Measurements from ENCODE around the gene ANKRD10.

ANKRD10 gene

DNA sequence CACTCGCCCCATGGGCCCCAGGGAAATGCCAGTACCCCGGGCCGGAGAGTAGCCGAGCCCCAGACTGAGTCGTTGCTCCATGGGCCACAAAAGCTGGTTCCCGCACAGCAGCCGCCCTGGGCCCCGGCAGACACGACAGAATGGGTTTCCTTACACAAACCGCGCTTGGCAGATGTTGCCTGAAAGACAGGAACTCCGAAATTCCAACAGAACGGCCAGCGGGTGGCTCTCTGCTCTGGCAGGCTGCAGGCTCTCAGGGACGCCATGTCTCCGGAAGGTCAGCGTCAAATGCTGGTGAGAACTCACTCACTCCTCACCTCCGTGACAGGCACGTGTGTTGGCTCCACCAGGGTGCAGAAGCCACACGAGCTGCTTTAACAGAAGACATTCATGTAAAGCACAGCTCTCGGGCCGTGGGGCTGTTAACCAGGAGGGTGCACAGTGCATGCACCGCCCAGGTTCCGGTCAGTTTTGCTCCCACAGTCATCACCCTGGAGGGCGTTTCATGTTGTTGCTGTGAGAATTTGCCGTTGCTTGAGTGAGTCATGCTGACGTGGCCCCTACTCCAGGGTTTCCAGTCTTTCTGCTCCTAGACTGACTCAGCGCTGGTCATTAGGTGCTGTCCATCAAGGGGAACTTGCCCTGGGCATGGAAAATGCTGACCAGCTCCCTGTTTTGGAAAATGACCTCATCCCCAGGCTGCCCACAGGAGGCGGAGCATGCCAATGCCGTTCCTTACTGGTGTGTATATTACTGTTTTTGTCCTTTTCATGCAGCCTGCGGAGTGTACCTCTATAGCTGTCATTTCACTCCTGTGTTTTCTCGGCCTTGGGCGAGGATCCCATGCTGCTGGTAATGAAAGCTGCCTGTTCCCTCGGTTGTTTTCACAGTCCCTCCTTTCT lies 44.8 kb downstream of the ANKRD10 start:
- in situ Hi-C loops (cut with MboI; ENCODE audit: low sequenced_read_pairs) = no loop called here

GRCh38 chr13:110869231-110869804 lies 45.6 kb downstream of the ANKRD10 start:
- in situ Hi-C loops (cut with MboI; ENCODE audit: low sequenced_read_pairs) = no loop called here

- in situ Hi-C loops (cut with MboI; ENCODE audit: low sequenced_read_pairs) = no loop called here
Measured at GRCh38 chr13:110868720-110869119, 46.1 kb downstream of the ANKRD10 start.

DNA sequence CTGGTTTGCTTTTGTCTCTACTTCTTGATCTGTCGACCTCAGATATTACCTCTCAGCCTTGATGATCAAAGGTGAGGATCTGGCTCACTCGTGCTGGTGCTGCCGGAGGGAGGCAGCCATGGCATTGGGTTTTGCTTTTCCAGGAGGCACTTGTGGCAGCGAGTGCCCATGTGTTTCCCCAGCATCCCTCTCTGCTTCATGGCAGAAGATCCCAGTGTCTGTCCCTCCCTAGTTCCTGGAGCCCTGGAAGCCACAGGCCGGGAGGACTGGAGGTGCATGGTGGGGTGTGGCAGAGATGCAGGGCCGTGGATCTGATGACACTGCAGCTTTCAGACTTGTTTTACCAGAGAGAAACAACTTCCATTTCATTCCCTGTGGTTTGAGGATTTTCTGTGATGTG lies 47.5 kb downstream of the ANKRD10 start:
- in situ Hi-C loops (cut with MboI; ENCODE audit: low sequenced_read_pairs) = no loop called here

GRCh38 chr13:110866491-110867170 lies 48.2 kb downstream of the ANKRD10 start:
- in situ Hi-C loops (cut with MboI; ENCODE audit: low sequenced_read_pairs) = no loop called here

GRCh38 chr13:110863685-110864084 lies 51.2 kb downstream of the ANKRD10 start:
- in situ Hi-C loops (cut with MboI; ENCODE audit: low sequenced_read_pairs) = no loop called here

DNA sequence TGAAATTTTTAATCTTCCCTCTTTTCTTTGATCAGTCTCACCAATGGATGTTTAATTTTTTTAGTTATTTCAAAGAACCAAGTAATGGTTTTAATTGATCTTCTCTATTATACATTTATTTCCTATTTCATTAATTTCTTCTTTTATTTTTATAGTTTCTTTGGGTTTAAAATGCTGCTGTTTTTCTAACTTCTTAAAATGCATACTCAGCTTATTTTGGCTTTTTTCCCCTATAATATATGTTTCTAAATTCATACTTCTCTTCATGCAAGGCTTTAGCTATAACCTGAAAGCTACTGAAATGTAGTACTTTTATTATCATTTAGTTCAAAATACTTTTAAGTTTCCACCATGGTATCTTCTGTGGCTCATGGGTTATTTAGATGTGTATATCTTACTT lies 53.9 kb downstream of the ANKRD10 start:
- in situ Hi-C loops (cut with MboI; ENCODE audit: low sequenced_read_pairs) = no loop called here

- in situ Hi-C loops (cut with MboI; ENCODE audit: low sequenced_read_pairs) = no loop called here
Measured at GRCh38 chr13:110856942-110857835, 57.7 kb downstream of the ANKRD10 start.

DNA sequence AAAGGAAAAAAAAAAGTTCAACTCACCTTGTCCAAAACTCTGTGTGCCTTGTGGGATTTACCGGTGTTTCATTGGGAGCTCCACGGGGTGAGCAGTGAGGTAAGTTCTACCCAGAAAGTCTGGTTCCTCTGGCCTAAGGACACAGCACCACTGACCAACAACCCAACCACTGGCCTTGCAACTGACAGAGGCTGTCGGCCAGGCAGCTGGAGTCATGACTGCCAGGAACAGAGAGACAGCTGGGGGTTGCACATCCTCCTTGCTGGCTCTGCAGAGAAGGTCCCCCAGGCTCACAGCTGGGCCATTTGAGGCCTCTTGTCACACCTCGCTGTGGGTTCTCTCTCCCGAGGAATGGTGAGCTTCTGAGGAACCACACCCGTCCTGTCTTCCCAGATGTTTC lies 59.5 kb downstream of the ANKRD10 start:
- in situ Hi-C loops (cut with MboI; ENCODE audit: low sequenced_read_pairs) = no loop called here

- in situ Hi-C loops (cut with MboI; ENCODE audit: low sequenced_read_pairs) = no loop called here
Measured at GRCh38 chr13:110854866-110855265, 60.0 kb downstream of the ANKRD10 start.

GRCh38 chr13:110853235-110853721 lies 61.6 kb downstream of the ANKRD10 start:
- in situ Hi-C loops (cut with MboI; ENCODE audit: low sequenced_read_pairs) = no loop called here

GRCh38 chr13:110850840-110851239 lies 64.0 kb downstream of the ANKRD10 start:
- in situ Hi-C loops (cut with MboI; ENCODE audit: low sequenced_read_pairs) = no loop called here

DNA sequence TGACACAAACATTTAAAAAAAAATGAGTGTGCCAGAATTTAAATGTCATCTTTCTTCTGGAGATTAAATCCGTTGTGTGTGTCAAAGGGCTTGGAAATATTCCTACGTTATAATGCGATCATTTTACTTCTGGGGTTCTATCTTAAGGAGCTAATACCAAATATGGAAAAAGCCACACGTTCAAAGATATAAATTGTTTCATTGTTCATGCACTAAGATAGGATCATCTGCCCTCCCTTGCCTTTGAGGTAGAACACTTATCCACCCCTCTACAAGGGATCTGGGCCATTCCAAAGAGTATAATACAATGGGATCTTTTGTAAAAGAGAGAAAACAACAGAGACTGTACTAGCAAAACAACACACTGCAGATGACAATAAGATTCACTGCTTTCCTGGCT lies 64.9 kb downstream of the ANKRD10 start:
- in situ Hi-C loops (cut with MboI; ENCODE audit: low sequenced_read_pairs) = no loop called here

DNA sequence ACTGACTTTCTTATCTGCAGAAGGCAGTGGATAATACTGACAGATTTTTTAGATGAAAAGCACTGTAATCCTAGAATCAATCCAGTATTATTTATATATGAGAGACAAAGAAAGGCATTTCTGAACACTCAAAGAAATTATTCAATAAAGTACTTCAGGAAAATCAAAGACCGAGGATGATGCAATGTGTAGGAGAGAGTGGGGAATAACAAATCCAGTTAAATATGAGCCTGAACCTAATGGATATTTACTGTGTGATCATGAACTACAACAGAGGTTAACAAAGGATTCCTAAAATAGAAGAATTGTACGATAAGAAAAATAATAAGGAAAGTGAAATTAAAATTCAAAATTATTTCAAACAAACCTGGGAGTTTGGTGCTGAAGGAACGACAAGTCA lies 69.3 kb downstream of the ANKRD10 start:
- in situ Hi-C loops (cut with MboI; ENCODE audit: low sequenced_read_pairs) = loop anchor here (25.0 kb wide), 1 partner anchor 383 kb away; no protein-coding TSS in a partner anchor

- in situ Hi-C loops (cut with MboI; ENCODE audit: low sequenced_read_pairs) = loop anchor here (25.0 kb wide), 1 partner anchor 380 kb away; no protein-coding TSS in a partner anchor
Measured at GRCh38 chr13:110841846-110842245, 73.0 kb downstream of the ANKRD10 start.

- in situ Hi-C loops (cut with MboI; ENCODE audit: low sequenced_read_pairs) = loop anchor here (25.0 kb wide), 1 partner anchor 379 kb away; no protein-coding TSS in a partner anchor
Measured at GRCh38 chr13:110841406-110841805, 73.5 kb downstream of the ANKRD10 start.

DNA sequence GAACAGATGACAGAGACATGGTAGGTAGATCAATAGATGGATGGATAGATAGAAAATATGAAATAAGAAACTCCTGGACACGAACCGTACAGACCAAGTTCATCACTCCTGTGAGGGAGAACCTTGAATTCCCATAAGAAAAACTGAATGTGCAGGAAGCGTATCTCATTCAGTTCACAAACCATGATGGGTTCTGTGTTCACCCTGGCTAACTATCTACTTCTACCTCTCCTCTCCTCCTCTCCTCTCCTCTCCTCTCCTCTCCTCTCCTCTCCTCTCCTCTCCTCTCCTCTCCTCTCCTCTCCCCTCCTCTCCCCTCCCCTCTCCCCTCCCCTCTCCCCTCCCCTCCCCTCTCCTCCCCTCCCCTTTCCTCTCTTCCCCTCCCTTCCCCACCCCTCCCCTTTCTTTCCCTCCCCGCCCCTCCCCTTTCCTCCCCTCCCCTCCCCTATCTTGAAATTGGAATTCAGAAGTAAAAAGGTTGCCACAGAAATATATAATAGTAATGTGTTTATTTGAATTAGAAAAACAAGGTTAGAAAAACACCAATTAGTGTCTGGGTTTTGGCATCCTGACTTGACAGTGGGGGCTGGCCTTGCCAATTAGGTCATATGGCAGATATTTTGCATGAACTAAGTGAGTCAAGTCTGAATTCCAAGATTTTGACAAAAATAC lies 75.9 kb downstream of the ANKRD10 start:
- in situ Hi-C loops (cut with MboI; ENCODE audit: low sequenced_read_pairs) = loop anchor here (25.0 kb wide), 1 partner anchor 377 kb away; no protein-coding TSS in a partner anchor

DNA sequence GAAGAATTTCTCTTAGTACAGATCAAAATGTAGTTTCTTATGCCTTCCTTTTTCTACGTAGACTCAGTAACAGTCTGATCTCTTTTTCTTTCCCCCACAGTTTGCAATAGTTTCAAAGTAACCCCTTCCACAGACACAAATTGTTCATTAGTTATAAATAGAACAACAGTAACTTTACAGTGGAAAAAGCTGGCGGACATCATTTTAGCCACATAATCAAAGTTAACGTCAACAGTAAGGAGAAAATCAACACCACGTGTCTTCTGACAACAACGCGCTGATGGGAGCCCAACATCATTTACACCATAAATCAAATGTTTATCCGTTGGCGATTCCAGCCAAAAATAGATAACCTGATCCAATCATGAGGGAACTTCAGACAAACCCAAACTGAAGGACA lies 76.8 kb downstream of the ANKRD10 start:
- in situ Hi-C loops (cut with MboI; ENCODE audit: low sequenced_read_pairs) = loop anchor here (25.0 kb wide), 1 partner anchor 376 kb away; no protein-coding TSS in a partner anchor

DNA sequence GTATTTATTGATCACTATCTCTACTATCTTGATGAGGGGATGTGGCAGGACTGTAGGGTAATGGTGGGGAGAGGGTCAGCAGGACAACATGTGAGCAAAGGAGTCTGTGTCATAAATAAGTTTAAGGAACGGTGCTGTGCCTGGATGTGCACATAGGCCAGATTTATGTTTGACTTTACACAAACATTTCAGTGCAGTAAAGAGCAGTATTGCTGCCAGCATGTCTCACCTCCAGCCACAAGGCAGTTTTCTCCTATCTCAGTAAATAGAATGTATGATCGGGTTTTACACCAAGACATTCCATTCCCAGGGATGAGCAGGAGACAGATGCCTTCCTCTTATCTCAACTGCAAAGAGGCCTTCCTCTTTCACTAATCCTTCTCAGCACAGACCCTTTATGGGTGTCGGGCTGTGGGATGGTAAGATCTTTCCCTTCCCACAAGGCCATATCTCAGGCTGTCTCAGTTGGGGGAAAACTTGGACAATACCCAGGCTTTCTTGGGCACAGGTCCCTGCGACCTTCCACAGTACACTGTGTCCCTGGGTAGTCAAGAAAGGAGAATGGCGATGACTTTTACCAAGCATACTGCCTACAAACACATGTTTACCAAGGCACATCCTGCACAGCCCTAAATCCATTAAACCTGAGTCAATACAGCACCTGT lies 77.3 kb downstream of the ANKRD10 start:
- in situ Hi-C loops (cut with MboI; ENCODE audit: low sequenced_read_pairs) = loop anchor here (25.0 kb wide), 1 partner anchor 375 kb away; no protein-coding TSS in a partner anchor

All from HL-60/S4 (cell line).